HT-29 (cell line): ENCODE measurements around the gene BOC. TPM values are rescaled to one million over a fixed set of nuclear protein-coding genes. Genes with fewer than 3 reads are reported as not detected.
A peak's percentile ranks its signal among the peaks of the same experiment; 100 is the strongest.

ENCODE experiments used
- DNase-seq: peaks from one replicate; pipeline ENCODE4 v3.0.0-alpha.2; 2015; ENCODE audit warnings: low spot score
- total RNA-seq: library from RNA; depleted of rRNA; stranded (reverse); fragments of >200 nt; shearing (Covaris generic); gene quantifications from 2 replicates; pipeline ENCODE4 v1.2.3, GENCODE V29; 2014

BOC gene
- total RNA-seq, 1 experiment from 2014 or later, result not detected

- no peak for DNase-seq
Measured at GRCh38 chr3:113222451-113223086, 11.2 kb downstream of the BOC start.

- DNase-seq, result no peak
Measured at GRCh38 chr3:113223475-113224281, 12.3 kb downstream of the BOC start.

- no peak for DNase-seq
Measured at GRCh38 chr3:113225286-113225685, 13.9 kb downstream of the BOC start.

- no peak for DNase-seq
Measured at GRCh38 chr3:113226491-113226890, 15.1 kb downstream of the BOC start.

GRCh38 chr3:113227146-113227545, 15.8 kb downstream of the BOC start:
- DNase-seq, result no peak

GRCh38 chr3:113228498-113229286, 17.3 kb downstream of the BOC start:
- DNase-seq, result no peak

- no peak for DNase-seq
Measured at GRCh38 chr3:113231391-113231790, 20.0 kb downstream of the BOC start.

- DNase-seq, result peak; percentile 5
Measured at GRCh38 chr3:113231827-113232253, 20.5 kb downstream of the BOC start.

- no peak for DNase-seq
Measured at GRCh38 chr3:113232342-113232741, 21.0 kb downstream of the BOC start.

- DNase-seq, result no peak
Measured at GRCh38 chr3:113233497-113233896, 22.1 kb downstream of the BOC start.

- DNase-seq, result no peak
Measured at GRCh38 chr3:113234028-113234427, 22.7 kb downstream of the BOC start.

GRCh38 chr3:113234688-113235260, 23.4 kb downstream of the BOC start:
- no peak for DNase-seq

GRCh38 chr3:113238503-113238902, 27.1 kb downstream of the BOC start:
- no peak for DNase-seq

GRCh38 chr3:113240841-113241240, 29.5 kb downstream of the BOC start:
- no peak for DNase-seq

- DNase-seq, result no peak
Measured at GRCh38 chr3:113241292-113242095, 30.1 kb downstream of the BOC start.

- DNase-seq, result no peak
Measured at GRCh38 chr3:113242096-113242581, 30.8 kb downstream of the BOC start.

GRCh38 chr3:113243071-113243470, 31.7 kb downstream of the BOC start:
- no peak for DNase-seq

GRCh38 chr3:113243846-113244245, 32.5 kb downstream of the BOC start:
- DNase-seq, result no peak

GRCh38 chr3:113245761-113246161, 34.4 kb downstream of the BOC start:
- DNase-seq, result no peak

GRCh38 chr3:113247068-113247467, 35.7 kb downstream of the BOC start:
- no peak for DNase-seq
